ENCODE results near the gene LIMS1. TPM values are rescaled to one million over a fixed set of nuclear protein-coding genes. Genes with fewer than 3 reads are reported as not detected.

LIMS1 gene
- total and polyA plus RNA-seq, 2 experiments from 2014 or later = 82.0 to 122 TPM

- in situ Hi-C loops (cut with MboI) = no loop called here
- H3K4me3 ChIP-seq = no peak overlapping the region
- H3K9ac ChIP-seq = peak overlapping the region; percentile 50
Observed at GRCh38 chr2:108575132-108575966, 41.1 kb downstream of the LIMS1 start.

GRCh38 chr2:108577099-108577498, 42.8 kb downstream of the LIMS1 start:
- peaks cover 89% of the 10 kb centered on the region for H3K79me2 ChIP-seq (ENCODE audit: insufficient read depth)
- in situ Hi-C loops (cut with MboI) = no loop called here
- H3K4me2 ChIP-seq (ENCODE audit: unreplicated experiment) = no peak overlapping the region

More at GRCh38 chr2:108575132-108575966, 41.1 kb downstream of the LIMS1 start:
- Histone ChIP-seq H3K79me2 (ENCODE audit: insufficient read depth) (peaks cover 89% of the 10 kb centered on the region), H4K20me1 (ENCODE audit: insufficient read depth) (no peaks in the 10 kb centered on the region), H3K27me3 (replicated peaks; ENCODE audit: insufficient read depth) (no peaks in the 10 kb centered on the region), H3K36me3 (ENCODE audit: low read depth) (no peaks in the 10 kb centered on the region), H3K9me2 (ENCODE audit: insufficient read depth) (no peaks in the 10 kb centered on the region), H3F3A (ENCODE audit: insufficient read depth) (peaks cover 58% of the 10 kb centered on the region), H3K4me1 (ENCODE audit: insufficient read depth) (peaks cover 62% of the 10 kb centered on the region), H3K9me3 (ENCODE audit: low read depth) (no peaks in the 10 kb centered on the region), H3K4me2 (ENCODE audit: unreplicated experiment) (peak overlapping the region; percentile 67), H2AFZ (no peak overlapping the region), H3K27ac (peak overlapping the region; percentile 75)
- TF ChIP-seq EZH2phosphoT487 (IDR thresholded peaks at IDR 0.05; ENCODE audit: insufficient read depth, low read depth) (no peak), EZH2 (IDR thresholded peaks at IDR 0.05; ENCODE audit: insufficient read depth, poor library complexity, severe bottlenecking) (no peak)
- DNase-seq = peak; percentile 85
- 28 to 29% methylated on average over 7 of the region's 7 CpGs for WGBS, 2 experiments (ENCODE audit: low coverage in 1 of 2, low lambda C conversion rate in 2 of 2, missing lambda C conversion rate in 2 of 2)

GRCh38 chr2:108579623-108580022, 45.4 kb downstream of the LIMS1 start:
- Histone ChIP-seq H3K4me1 (ENCODE audit: insufficient read depth) (peaks cover 23% of the 10 kb centered on the region), H3K4me2 (ENCODE audit: unreplicated experiment) (no peak overlapping the region), H3K36me3 (ENCODE audit: low read depth) (no peaks in the 10 kb centered on the region), H3K27ac (no peak overlapping the region), H3F3A (ENCODE audit: insufficient read depth) (peaks cover 27% of the 10 kb centered on the region), H3K27me3 (replicated peaks; ENCODE audit: insufficient read depth) (no peaks in the 10 kb centered on the region), H3K9ac (no peak overlapping the region), H4K20me1 (ENCODE audit: insufficient read depth) (no peaks in the 10 kb centered on the region), H3K79me2 (ENCODE audit: insufficient read depth) (peaks cover 92% of the 10 kb centered on the region), H3K9me3 (ENCODE audit: low read depth) (no peaks in the 10 kb centered on the region), H2AFZ (no peak overlapping the region), H3K9me2 (ENCODE audit: insufficient read depth) (no peaks in the 10 kb centered on the region), H3K4me3 (no peak overlapping the region)
- WGBS, 2 experiments (ENCODE audit: low coverage in 1 of 2, low lambda C conversion rate in 2 of 2, missing lambda C conversion rate in 2 of 2) = 73 to 76% methylated on average over 6 of the region's 6 CpGs
- in situ Hi-C loops (cut with MboI) = no loop called here
- no peak for DNase-seq
- TF ChIP-seq EZH2phosphoT487 (IDR thresholded peaks at IDR 0.05; ENCODE audit: insufficient read depth, low read depth) = no peak
- no peak for TF ChIP-seq EZH2 (IDR thresholded peaks at IDR 0.05; ENCODE audit: insufficient read depth, poor library complexity, severe bottlenecking)

More at GRCh38 chr2:108577099-108577498, 42.8 kb downstream of the LIMS1 start:
- 82% methylated on average over 9 of the region's 9 CpGs for WGBS, 2 experiments (ENCODE audit: low coverage in 1 of 2, low lambda C conversion rate in 2 of 2, missing lambda C conversion rate in 2 of 2)
- no peak for TF ChIP-seq EZH2 (IDR thresholded peaks at IDR 0.05; ENCODE audit: insufficient read depth, poor library complexity, severe bottlenecking)
- no peak for TF ChIP-seq EZH2phosphoT487 (IDR thresholded peaks at IDR 0.05; ENCODE audit: insufficient read depth, low read depth)
- Histone ChIP-seq H3K4me1 (ENCODE audit: insufficient read depth) (peaks cover 46% of the 10 kb centered on the region), H3K4me3 (no peak overlapping the region), H3K9me3 (ENCODE audit: low read depth) (no peaks in the 10 kb centered on the region), H3K27ac (no peak overlapping the region), H2AFZ (no peak overlapping the region), H3K9ac (no peak overlapping the region), H3K36me3 (ENCODE audit: low read depth) (no peaks in the 10 kb centered on the region), H3F3A (ENCODE audit: insufficient read depth) (peaks cover 48% of the 10 kb centered on the region), H3K27me3 (replicated peaks; ENCODE audit: insufficient read depth) (no peaks in the 10 kb centered on the region), H3K9me2 (ENCODE audit: insufficient read depth) (no peaks in the 10 kb centered on the region), H4K20me1 (ENCODE audit: insufficient read depth) (no peaks in the 10 kb centered on the region)
- no peak for DNase-seq

GRCh38 chr2:108580050-108580449, 45.8 kb downstream of the LIMS1 start:
- peaks cover 19% of the 10 kb centered on the region for H3K4me1 ChIP-seq (ENCODE audit: insufficient read depth)
- H3K79me2 ChIP-seq (ENCODE audit: insufficient read depth) = peaks cover 92% of the 10 kb centered on the region
- no peak overlapping the region for H3K27ac ChIP-seq
- no peaks in the 10 kb centered on the region for H4K20me1 ChIP-seq (ENCODE audit: insufficient read depth)
- WGBS, 2 experiments (ENCODE audit: low coverage in 1 of 2, low lambda C conversion rate in 2 of 2, missing lambda C conversion rate in 2 of 2) = 87 to 89% methylated on average over 1 of the region's 1 CpG
- no peaks in the 10 kb centered on the region for H3K9me2 ChIP-seq (ENCODE audit: insufficient read depth)
- H3K27me3 ChIP-seq (replicated peaks; ENCODE audit: insufficient read depth) = no peaks in the 10 kb centered on the region
- no peaks in the 10 kb centered on the region for H3K9me3 ChIP-seq (ENCODE audit: low read depth)
- H2AFZ ChIP-seq = no peak overlapping the region
- DNase-seq = no peak
- in situ Hi-C loops (cut with MboI) = no loop called here
- peaks cover 23% of the 10 kb centered on the region for H3F3A ChIP-seq (ENCODE audit: insufficient read depth)
- H3K36me3 ChIP-seq (ENCODE audit: low read depth) = no peaks in the 10 kb centered on the region
- TF ChIP-seq EZH2 (IDR thresholded peaks at IDR 0.05; ENCODE audit: insufficient read depth, poor library complexity, severe bottlenecking) (no peak), EZH2phosphoT487 (IDR thresholded peaks at IDR 0.05; ENCODE audit: insufficient read depth, low read depth) (no peak)
- H3K4me2 ChIP-seq (ENCODE audit: unreplicated experiment) = no peak overlapping the region
- H3K4me3 ChIP-seq = no peak overlapping the region
- no peak overlapping the region for H3K9ac ChIP-seq

Measured in GM23248 (cell line).